T-cell (primary cell): ENCODE results near the gene FOXJ3. TPM values are rescaled to one million over a fixed set of nuclear protein-coding genes. Genes with fewer than 3 reads are reported as not detected.

ENCODE experiments used
- ATAC-seq, 4 experiments: fragments of 200-7000 bp in 3 of 4; fragments of 150-1000 bp in 1 of 4; cut with Tn5 transposase; replicated peaks in 1 of 4; 1 replicate in 3 of 4; 2 replicates in 1 of 4; pipeline ENCODE4 v1.10.0; 2021; ENCODE audit warnings: moderate library complexity in 3 of 4, mild to moderate bottlenecking in 2 of 4, moderate number of reproducible peaks in 1 of 4
- CTCF ChIA-PET, 2 donors: fragments of 300-600 bp; sonication (Branson Sonifier 250); formaldehyde crosslinking; loops; one replicate each; lab custom pipeline; 2022; ENCODE audit warnings: antibody characterized with exemption in 2 of 2; lab: Charles Lee
- POLR2A ChIA-PET, 2 donors: fragments of 300-600 bp; sonication (Branson Sonifier 250); formaldehyde crosslinking; loops; one replicate each; lab custom pipeline; 2022; ENCODE audit warnings: antibody characterized with exemption in 2 of 2; lab: Charles Lee
- DNase-seq, 35 experiments: peaks; one replicate each; pipeline versions ENCODE4 v3.0.0 to v3.0.0-alpha.2; 2013 to 2023
- H3K27ac ChIP-seq: one replicate; pipeline ENCODE4 v1.5.1; 2013; ENCODE audit warnings: low read length
- H3K27me3 ChIP-seq, 2 experiments: replicated peaks in 1 of 2; 1 replicate in 1 of 2; 2 replicates in 1 of 2; pipeline versions ENCODE4 v1.6.1 to v1.7.0; 2013; ENCODE audit warnings: low read length in 1 of 2, mixed read lengths in 1 of 2; ENCODE audit not compliant: control insufficient read depth in 2 of 2, insufficient read depth in 2 of 2; ENCODE audit errors: extremely low read depth in 1 of 2
- H3K36me3 ChIP-seq, 2 donors: 1 replicate in 1 of 2; 2 replicates in 1 of 2; pipeline versions ENCODE4 v1.6.1 to v1.7.0; 2013; ENCODE audit warnings: low read length in 1 of 2; ENCODE audit not compliant: control insufficient read depth in 2 of 2, insufficient read depth in 1 of 2; ENCODE audit errors: extremely low read depth in 1 of 2
- H3K4me1 ChIP-seq, 2 experiments: 1 replicate in 1 of 2; 2 replicates in 1 of 2; pipeline versions ENCODE4 v1.6.1 to v1.7.0; 2013; ENCODE audit warnings: low read length in 2 of 2, mixed read lengths in 1 of 2; ENCODE audit not compliant: insufficient read depth in 2 of 2, control insufficient read depth in 1 of 2; ENCODE audit errors: extremely low read depth in 1 of 2
- H3K4me3 ChIP-seq, 2 donors: 1 replicate in 1 of 2; 2 replicates in 1 of 2; pipeline versions ENCODE4 v1.5.1 to v1.7.0; 2013; ENCODE audit warnings: mild to moderate bottlenecking in 2 of 2, low read length in 1 of 2, moderate library complexity in 1 of 2; ENCODE audit not compliant: control insufficient read depth in 1 of 2; ENCODE audit errors: extremely low read depth in 1 of 2
- H3K9me3 ChIP-seq: 2 replicates; pipeline ENCODE4 v1.7.0; 2013
- H3K27ac Mint-ChIP-seq, 2 donors: one replicate each; pipeline ENCODE4 v1.8.0; 2020 to 2021; ENCODE audit warnings: mild to moderate bottlenecking in 2 of 2, mixed read lengths in 2 of 2
- H3K27me3 Mint-ChIP-seq, 2 donors: one replicate each; pipeline ENCODE4 v1.8.0; 2021 to 2022; ENCODE audit warnings: mixed read lengths in 2 of 2
- H3K36me3 Mint-ChIP-seq: one replicate; pipeline ENCODE4 v1.8.0; 2021; ENCODE audit warnings: mixed read lengths
- H3K4me1 Mint-ChIP-seq, 3 donors: one replicate each; pipeline ENCODE4 v1.8.0; 2020 to 2022; ENCODE audit warnings: mixed read lengths in 3 of 3, mild to moderate bottlenecking in 1 of 3
- H3K4me3 Mint-ChIP-seq, 3 donors: one replicate each; pipeline ENCODE4 v1.8.0; 2020 to 2022; ENCODE audit warnings: mild to moderate bottlenecking in 3 of 3, mixed read lengths in 3 of 3, moderate library complexity in 3 of 3
- H3K9me3 Mint-ChIP-seq, 3 donors: one replicate each; pipeline ENCODE4 v1.8.0; 2020 to 2022; ENCODE audit warnings: mixed read lengths in 3 of 3
- WGBS: methylation state at CpG from one replicate; pipeline ENCODE4 v1.1.5; 2013; ENCODE audit warnings: missing lambda C conversion rate; ENCODE audit not compliant: insufficient coverage; 5-methylcytosine and 5-hydroxymethylcytosine counted together
- total RNA-seq, 35 experiments: library from RNA in 6 of 35; stranded (reverse) in 6 of 35; fragments of 120-200 nt in 1 of 35; gene quantifications; one replicate each; pipeline versions ENCODE4 v1.2.1 to v1.2.4 and lab custom pipeline; 2013 to 2026

The FOXJ3 gene
- total RNA-seq, 5 donors from 2014 or later (not counting 1 experiment from before 2014, with no cell fraction given) = 71.4 to 87.7 (median 77.8) TPM

DNA sequence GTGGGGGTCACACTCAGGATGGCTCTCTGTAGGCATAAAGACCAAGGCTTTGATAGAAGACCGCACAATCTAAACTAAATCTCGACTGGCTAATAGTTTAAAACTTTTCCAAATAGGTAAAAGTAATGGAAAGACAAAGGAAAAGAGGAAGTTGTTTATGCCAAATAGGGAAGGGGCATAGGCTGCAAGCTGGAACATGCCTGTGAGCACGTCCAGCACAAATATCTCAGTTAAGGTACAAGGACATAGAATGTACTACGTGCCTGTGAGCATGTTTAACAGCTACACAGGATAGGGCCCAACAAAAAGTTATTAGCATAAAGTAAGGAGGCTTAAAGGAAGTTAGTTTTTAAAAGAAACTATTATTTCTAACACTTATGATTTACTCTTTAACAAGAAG lies 142.9 kb downstream of the FOXJ3 start:
- H3K27me3 ChIP-seq = no peaks in the 10 kb centered on the region
- H3K27ac Mint-ChIP-seq = peak overlapping the region; percentile 3 to 11
- 94% methylated on average over 2 of the region's 4 CpGs for WGBS
- POLR2A ChIA-PET = no interaction called here
- peaks cover 40% of the 10 kb centered on the region for H3K36me3 Mint-ChIP-seq
- CTCF ChIA-PET = interaction anchor here in 1 of 2 donors (1.0 kb wide), 1 partner anchor 10 kb away, joined by 3 read pairs; no protein-coding TSS in a partner anchor
- H3K9me3 ChIP-seq = no peaks in the 10 kb centered on the region
- no peaks in the 10 kb centered on the region for H3K9me3 Mint-ChIP-seq
- no peaks in the 10 kb centered on the region for H3K4me1 ChIP-seq
- no peak overlapping the region for H3K4me3 Mint-ChIP-seq
- H3K36me3 ChIP-seq = peaks cover 0 to 74% of the 10 kb centered on the region in 2 donors
- DNase-seq (no peak), ATAC-seq (no peak)
- H3K27ac ChIP-seq = no peak overlapping the region
- H3K4me3 ChIP-seq = no peak overlapping the region
- H3K27me3 Mint-ChIP-seq = no peaks in the 10 kb centered on the region
- peaks cover 0 to 16% (median 6%) of the 10 kb centered on the region in 3 donors for H3K4me1 Mint-ChIP-seq

DNA sequence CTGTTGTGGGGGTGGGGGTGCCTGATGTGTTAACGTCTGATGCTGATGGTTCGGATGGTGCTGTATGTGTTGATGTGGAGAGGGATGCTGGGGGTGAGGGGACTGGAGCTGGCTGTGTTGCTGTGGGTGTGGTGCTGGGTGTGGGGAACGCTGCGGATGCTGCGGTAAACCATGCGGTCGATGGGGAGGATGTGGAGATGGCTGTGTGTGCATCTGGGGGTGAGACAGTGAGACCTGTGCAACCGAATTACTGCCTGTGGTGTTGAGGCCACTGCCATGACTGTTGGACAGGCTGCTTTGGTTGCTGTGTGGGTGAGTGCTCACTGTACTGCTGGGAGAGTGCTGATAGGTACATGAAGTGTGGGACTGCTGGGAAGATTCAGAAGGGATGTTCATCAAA lies 143.7 kb downstream of the FOXJ3 start:
- Mint-ChIP-seq H3K4me3 (no peak overlapping the region), H3K9me3 (no peaks in the 10 kb centered on the region), H3K36me3 (peaks cover 44% of the 10 kb centered on the region), H3K4me1 (peaks cover 0 to 16% (median 6%) of the 10 kb centered on the region in 3 donors), H3K27ac (no peak overlapping the region), H3K27me3 (no peaks in the 10 kb centered on the region)
- no peaks in the 10 kb centered on the region for H3K27me3 ChIP-seq
- H3K9me3 ChIP-seq = no peaks in the 10 kb centered on the region
- no peak overlapping the region for H3K4me3 ChIP-seq
- ChIA-PET POLR2A (no interaction called here), CTCF (interaction anchor here in 1 of 2 donors (0.6 to 0.7 kb wide), 2 partner anchors 265 to 573 kb away, joined by 3 read pairs; no protein-coding TSS in a partner anchor)
- H3K36me3 ChIP-seq = peaks cover 0 to 77% of the 10 kb centered on the region in 2 donors
- DNase-seq = no peak
- WGBS = 97% methylated on average over 8 of the region's 8 CpGs
- no peaks in the 10 kb centered on the region for H3K4me1 ChIP-seq
- H3K27ac ChIP-seq = no peak overlapping the region
- ATAC-seq = no peak

DNA sequence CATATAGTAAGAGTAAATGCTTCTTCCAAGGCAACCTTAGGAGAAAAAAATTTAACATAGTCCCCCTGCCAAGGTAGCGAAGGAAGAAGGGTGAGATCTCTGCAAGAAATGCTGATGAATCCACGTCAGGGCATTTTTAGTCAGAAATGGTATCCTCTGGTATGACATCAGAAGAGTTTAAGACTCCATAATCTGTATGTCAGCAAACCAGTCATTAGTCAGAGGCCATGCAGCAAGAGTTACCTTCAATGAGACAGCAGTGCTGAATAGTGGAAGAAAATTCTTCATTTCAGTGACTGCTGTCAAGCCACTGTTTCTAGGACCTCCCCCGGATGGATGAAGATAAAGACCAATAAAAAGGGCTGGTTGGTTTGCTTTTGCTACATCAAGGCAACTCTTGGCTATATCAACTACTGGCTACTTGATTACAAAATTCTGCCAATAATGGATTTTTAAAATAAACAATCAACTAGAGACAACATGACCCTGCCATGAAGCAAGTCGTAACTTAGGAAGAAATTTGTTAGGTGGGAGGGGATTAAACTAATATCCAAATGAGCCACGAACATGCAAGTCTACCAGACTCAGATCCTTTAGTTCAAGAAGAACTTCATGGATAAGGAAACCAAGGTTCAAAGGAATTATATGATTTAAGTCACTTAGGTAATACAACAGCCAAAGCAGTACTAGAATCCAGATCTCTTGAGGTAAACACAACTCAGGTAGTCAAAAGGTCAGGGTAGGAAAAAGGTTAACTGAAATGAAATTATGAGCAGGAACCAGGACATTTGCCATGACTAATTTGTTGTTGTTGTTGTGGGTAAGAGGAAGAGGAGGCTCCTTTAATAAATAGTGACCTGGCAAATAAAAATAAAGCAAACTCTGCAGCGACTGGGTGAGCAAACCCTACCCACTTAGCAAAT lies 144.8 kb downstream of the FOXJ3 start:
- no peak for ATAC-seq
- Histone ChIP-seq H3K4me1 (no peaks in the 10 kb centered on the region), H3K27ac (no peak overlapping the region), H3K36me3 (peaks cover 0 to 74% of the 10 kb centered on the region in 2 donors), H3K4me3 (no peak overlapping the region), H3K27me3 (no peaks in the 10 kb centered on the region), H3K9me3 (no peaks in the 10 kb centered on the region)
- 100% methylated on average over 1 of the region's 6 CpGs for WGBS
- CTCF ChIA-PET = interaction anchor here in 1 of 2 donors (0.7 kb wide), 1 partner anchor 263 kb away, joined by 3 read pairs; no protein-coding TSS in a partner anchor
- Mint-ChIP-seq H3K36me3 (peaks cover 54% of the 10 kb centered on the region), H3K4me1 (peaks cover 0 to 16% (median 6%) of the 10 kb centered on the region in 3 donors), H3K4me3 (no peak overlapping the region), H3K9me3 (no peaks in the 10 kb centered on the region), H3K27ac (no peak overlapping the region), H3K27me3 (no peaks in the 10 kb centered on the region)
- DNase-seq = no peak
- POLR2A ChIA-PET = no interaction called here

DNA sequence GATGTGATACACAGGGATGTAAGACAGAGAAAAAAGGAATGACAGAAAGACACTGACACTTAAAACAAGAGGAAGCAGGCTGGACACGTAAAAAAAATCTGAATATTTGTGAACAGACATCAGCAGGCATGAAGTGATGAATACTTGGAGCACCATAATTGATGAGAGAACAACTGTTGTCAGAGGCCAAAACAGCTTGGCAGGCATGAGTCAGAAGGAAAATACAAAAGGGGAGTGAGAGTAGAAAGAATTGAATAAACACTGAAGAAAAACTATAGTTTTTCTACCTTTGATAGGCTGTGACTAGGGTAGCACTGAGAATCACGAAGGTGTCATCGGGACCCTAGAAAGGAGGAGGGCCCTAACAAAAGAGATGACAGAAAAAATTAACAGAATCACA lies 148.9 kb downstream of the FOXJ3 start:
- Mint-ChIP-seq H3K27ac (peak overlapping the region; percentile 1 to 4), H3K9me3 (no peaks in the 10 kb centered on the region), H3K4me3 (no peak overlapping the region), H3K36me3 (peaks cover 53% of the 10 kb centered on the region), H3K27me3 (no peaks in the 10 kb centered on the region), H3K4me1 (peaks cover 0 to 2% (median 2%) of the 10 kb centered on the region in 3 donors)
- ATAC-seq (no peak), DNase-seq (no peak)
- ChIA-PET CTCF (no interaction called here), POLR2A (no interaction called here)
- H3K36me3 ChIP-seq = peaks cover 0 to 58% of the 10 kb centered on the region in 2 donors
- H3K9me3 ChIP-seq = no peaks in the 10 kb centered on the region
- no peak overlapping the region for H3K27ac ChIP-seq
- WGBS = 100% methylated on average over 1 of the region's 3 CpGs
- no peaks in the 10 kb centered on the region for H3K27me3 ChIP-seq
- no peaks in the 10 kb centered on the region for H3K4me1 ChIP-seq
- no peak overlapping the region for H3K4me3 ChIP-seq

DNA sequence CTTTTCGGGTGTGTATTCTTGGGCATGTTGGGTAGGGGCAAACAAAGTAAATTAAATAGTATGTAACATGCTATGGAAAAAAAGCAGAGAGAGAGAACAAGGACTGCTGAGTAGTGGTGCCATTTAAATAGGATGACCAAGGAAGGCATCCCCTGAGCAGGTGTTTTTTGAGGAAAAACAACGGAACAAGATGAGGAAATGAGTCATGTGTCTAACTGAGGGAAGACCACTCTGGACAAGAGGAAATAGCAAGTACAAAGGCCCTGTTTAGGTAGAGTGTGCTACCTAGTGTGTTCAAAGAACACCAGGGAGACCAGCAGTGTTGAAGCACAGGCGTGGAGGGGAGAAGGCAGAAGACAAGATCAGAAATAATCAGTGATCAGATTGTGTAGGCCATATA lies 150.4 kb downstream of the FOXJ3 start:
- H3K27ac ChIP-seq = no peak overlapping the region
- WGBS = 91% methylated on average over 2 of the region's 3 CpGs
- H3K4me1 Mint-ChIP-seq = no peaks in the 10 kb centered on the region
- H3K4me3 ChIP-seq = no peak overlapping the region
- peaks cover 0 to 54% of the 10 kb centered on the region in 2 donors for H3K36me3 ChIP-seq
- no peaks in the 10 kb centered on the region for H3K9me3 Mint-ChIP-seq
- H3K4me1 ChIP-seq = no peaks in the 10 kb centered on the region
- H3K9me3 ChIP-seq = no peaks in the 10 kb centered on the region
- H3K27me3 Mint-ChIP-seq = no peaks in the 10 kb centered on the region
- no peak for ATAC-seq
- ChIA-PET POLR2A (no interaction called here), CTCF (interaction anchor here in 1 of 2 donors (0.7 to 1.2 kb wide), 2 partner anchors 108 to 417 kb away, joined by 6 read pairs; no protein-coding TSS in a partner anchor)
- H3K27ac Mint-ChIP-seq = peak overlapping the region; percentile 26 to 53
- DNase-seq = no peak
- peaks cover 49% of the 10 kb centered on the region for H3K36me3 Mint-ChIP-seq
- H3K27me3 ChIP-seq = no peaks in the 10 kb centered on the region
- no peak overlapping the region for H3K4me3 Mint-ChIP-seq

DNA sequence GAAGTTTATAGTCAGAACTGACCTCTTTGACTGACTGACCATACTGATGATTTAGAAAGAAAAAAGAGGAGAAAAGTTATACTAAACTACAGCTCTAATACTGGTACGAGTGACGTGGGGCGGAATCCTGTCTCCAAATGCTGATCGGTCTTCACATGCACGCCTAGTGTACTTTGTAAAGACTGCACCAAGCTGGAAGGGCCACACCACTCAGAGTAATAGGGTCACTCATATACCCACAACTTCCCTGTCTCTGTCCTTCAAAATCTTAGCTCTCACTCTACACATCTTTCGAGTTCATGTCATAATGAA lies 151.1 kb downstream of the FOXJ3 start:
- Histone ChIP-seq H3K4me1 (no peaks in the 10 kb centered on the region), H3K27ac (no peak overlapping the region), H3K9me3 (no peaks in the 10 kb centered on the region), H3K4me3 (no peak overlapping the region), H3K27me3 (no peaks in the 10 kb centered on the region), H3K36me3 (peaks cover 0 to 50% of the 10 kb centered on the region in 2 donors)
- no peak overlapping the region for H3K4me3 Mint-ChIP-seq
- ATAC-seq (no peak), DNase-seq (no peak)
- POLR2A ChIA-PET = no interaction called here
- no peaks in the 10 kb centered on the region for H3K27me3 Mint-ChIP-seq
- CTCF ChIA-PET = no interaction called here
- peak overlapping the region in 1 of 2 donors; percentile 37 for H3K27ac Mint-ChIP-seq
- H3K36me3 Mint-ChIP-seq = peaks cover 47% of the 10 kb centered on the region
- no peaks in the 10 kb centered on the region for H3K9me3 Mint-ChIP-seq
- 100% methylated on average over 1 of the region's 6 CpGs for WGBS
- H3K4me1 Mint-ChIP-seq = no peaks in the 10 kb centered on the region
